Naive B cell (primary cell): ENCODE data around the gene HEXIM2. TPM values are rescaled to one million over a fixed set of nuclear protein-coding genes. Genes with fewer than 3 reads are reported as not detected.
A peak's percentile ranks its signal among the peaks of the same experiment; 100 is the strongest.

Experiments used
- ATAC-seq, 2 donors: fragments of 150-1000 bp; cut with Tn5 transposase; 2 replicates each; pipeline ENCODE4 v1.10.0; 2021; ENCODE audit warnings: low read depth in 2 of 2, mild to moderate bottlenecking in 2 of 2, moderate library complexity in 2 of 2
- DNase-seq: peaks from one replicate; pipeline ENCODE4 v3.0.0; 2022
- H3K27ac Mint-ChIP-seq, 6 donors: one replicate each; pipeline ENCODE4 v1.8.0; 2020 to 2022; ENCODE audit warnings: mild to moderate bottlenecking in 6 of 6, mixed read lengths in 6 of 6, moderate library complexity in 5 of 6, inconsistent platforms in 2 of 6
- H3K27me3 Mint-ChIP-seq, 3 donors: one replicate each; pipeline ENCODE4 v1.8.0; 2021 to 2022; ENCODE audit warnings: mixed read lengths in 3 of 3, mild to moderate bottlenecking in 1 of 3
- H3K36me3 Mint-ChIP-seq, 2 donors: one replicate each; pipeline ENCODE4 v1.8.0; 2020 to 2022; ENCODE audit warnings: mixed read lengths in 2 of 2, inconsistent platforms in 1 of 2, mild to moderate bottlenecking in 1 of 2
- H3K4me1 Mint-ChIP-seq, 3 donors: one replicate each; pipeline ENCODE4 v1.8.0; 2020 to 2022; ENCODE audit warnings: mixed read lengths in 3 of 3, inconsistent platforms in 1 of 3, mild to moderate bottlenecking in 1 of 3, moderate library complexity in 1 of 3
- H3K4me3 Mint-ChIP-seq, 8 donors: one replicate each; pipeline ENCODE4 v1.8.0; 2020 to 2022; ENCODE audit warnings: mild to moderate bottlenecking in 8 of 8, mixed read lengths in 8 of 8, moderate library complexity in 8 of 8, inconsistent platforms in 2 of 8
- H3K9me3 Mint-ChIP-seq, 7 donors: one replicate each; pipeline ENCODE4 v1.8.0; 2020 to 2022; ENCODE audit warnings: mixed read lengths in 7 of 7, mild to moderate bottlenecking in 5 of 7, inconsistent platforms in 2 of 7, moderate library complexity in 1 of 7
- polyA plus RNA-seq, 6 donors: library from polyadenylated mRNA; unstranded; fragments of 300-500 nt; fragmentation: Illumina TruSeq; gene quantifications; one replicate each; pipeline ENCODE4 v1.2.3, GENCODE V29; 2021; ENCODE audit warnings: low read depth in 6 of 6

HEXIM2 gene
- polyA plus RNA-seq, 6 donors from 2014 or later = 2.1 to 6.7 (median 4.3) TPM

DNA sequence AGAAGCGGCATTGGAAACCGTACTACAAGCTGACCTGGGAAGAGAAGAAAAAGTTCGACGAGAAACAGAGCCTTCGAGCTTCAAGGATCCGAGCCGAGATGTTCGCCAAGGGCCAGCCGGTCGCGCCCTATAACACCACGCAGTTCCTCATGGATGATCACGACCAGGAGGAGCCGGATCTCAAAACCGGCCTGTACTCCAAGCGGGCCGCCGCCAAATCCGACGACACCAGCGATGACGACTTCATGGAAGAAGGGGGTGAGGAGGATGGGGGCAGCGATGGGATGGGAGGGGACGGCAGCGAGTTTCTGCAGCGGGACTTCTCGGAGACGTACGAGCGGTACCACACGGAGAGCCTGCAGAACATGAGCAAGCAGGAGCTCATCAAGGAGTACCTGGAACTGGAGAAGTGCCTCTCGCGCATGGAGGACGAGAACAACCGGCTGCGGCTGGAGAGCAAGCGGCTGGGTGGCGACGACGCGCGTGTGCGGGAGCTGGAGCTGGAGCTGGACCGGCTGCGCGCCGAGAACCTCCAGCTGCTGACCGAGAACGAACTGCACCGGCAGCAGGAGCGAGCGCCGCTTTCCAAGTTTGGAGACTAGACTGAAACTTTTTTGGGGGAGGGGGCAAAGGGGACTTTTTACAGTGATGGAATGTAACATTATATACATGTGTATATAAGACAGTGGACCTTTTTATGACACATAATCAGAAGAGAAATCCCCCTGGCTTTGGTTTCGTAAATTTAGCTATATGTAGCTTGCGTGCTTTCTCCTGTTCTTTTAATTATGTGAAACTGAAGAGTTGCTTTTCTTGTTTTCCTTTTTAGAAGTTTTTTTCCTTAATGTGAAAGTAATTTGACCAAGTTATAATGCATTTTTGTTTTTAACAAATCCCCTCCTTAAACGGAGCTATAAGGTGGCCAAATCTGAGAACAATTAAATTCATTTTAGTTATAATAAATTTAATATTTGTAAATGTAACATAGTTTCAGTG is 11.7 kb upstream of the HEXIM2 start:
- DNase-seq = no peak
- Mint-ChIP-seq H3K4me3 (peak overlapping the region; percentile 96 to 100 (median 98)), H3K9me3 (peaks cover 0 to 9% (median 0%) of the 10 kb centered on the region in 7 donors), H3K4me1 (peaks cover 39 to 63% (median 59%) of the 10 kb centered on the region in 3 donors), H3K27me3 (no peaks in the 10 kb centered on the region), H3K27ac (peak overlapping the region; percentile 74 to 100 (median 98)), H3K36me3 (peaks cover 0 to 6% of the 10 kb centered on the region in 2 donors)
- no peak for ATAC-seq

DNA sequence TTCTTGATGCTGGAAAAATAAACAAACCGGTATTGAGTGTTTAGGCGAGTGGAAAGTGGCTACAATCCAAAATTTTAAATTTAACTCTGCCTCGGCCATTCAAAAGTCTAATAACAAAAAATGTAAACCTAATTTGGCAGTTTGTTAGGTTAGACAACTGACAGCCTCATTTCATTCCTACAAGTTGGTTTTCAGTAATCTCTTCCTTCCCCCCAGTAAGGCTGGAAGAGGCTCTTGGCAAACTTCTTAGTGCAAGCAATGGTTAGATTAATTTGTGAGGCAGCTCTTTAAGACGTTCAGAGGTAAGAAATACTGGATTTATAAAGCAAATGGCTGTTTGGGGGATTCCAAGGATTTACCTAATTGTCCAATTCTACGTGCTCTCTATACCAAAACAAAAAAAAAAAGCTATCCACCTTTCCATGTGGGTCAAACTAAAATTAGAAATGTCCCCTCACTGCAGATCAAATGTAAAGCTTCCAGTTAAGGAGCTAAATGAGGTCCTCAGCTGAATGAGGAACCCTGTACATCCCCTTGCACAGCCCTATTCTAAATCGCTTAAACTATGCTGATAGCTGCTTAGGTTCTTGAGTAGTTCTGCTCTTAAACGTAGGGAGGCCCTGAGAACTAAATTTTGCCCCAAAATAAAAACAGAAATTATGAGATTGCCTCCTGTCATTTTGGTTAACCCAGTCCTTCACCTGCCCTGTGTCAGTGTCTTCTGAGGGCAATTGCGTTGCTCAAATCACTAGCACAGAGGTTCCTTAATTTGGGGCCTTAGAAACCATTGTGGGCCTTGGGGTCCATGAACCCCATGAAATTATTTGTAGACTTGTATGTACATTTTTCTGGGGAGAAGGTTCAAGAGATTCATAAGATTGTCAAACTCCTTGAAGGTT is 10.5 kb upstream of the HEXIM2 start:
- DNase-seq (no peak), ATAC-seq (peak in 1 of 2 donors; percentile 8)

DNA sequence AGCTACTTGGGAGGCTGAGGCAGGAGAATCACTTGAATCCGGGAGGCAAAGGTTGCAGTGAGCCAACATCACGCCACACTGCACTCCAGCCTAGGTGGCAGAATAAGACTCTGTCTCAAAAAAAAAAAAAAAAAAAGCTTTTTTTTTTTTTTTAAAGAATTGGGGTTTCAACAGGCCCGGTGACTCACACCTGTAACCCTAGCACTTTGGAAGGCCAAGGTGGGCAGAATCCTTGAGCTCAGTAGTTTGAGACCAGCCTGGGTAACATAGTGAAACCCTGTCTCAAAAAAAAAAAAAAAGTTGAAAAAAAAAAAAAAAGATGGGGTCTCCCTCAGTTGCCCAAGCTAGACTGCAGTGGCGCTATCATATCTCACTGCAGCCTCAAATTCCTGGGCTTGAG is 6.6 kb upstream of the HEXIM2 start:
- no peak overlapping the region for H3K27ac Mint-ChIP-seq
- H3K9me3 Mint-ChIP-seq = no peaks in the 10 kb centered on the region
- H3K36me3 Mint-ChIP-seq = peaks cover 0 to 4% of the 10 kb centered on the region in 2 donors
- no peaks in the 10 kb centered on the region for H3K27me3 Mint-ChIP-seq
- H3K4me3 Mint-ChIP-seq = no peak overlapping the region
- DNase-seq (no peak), ATAC-seq (no peak)
- H3K4me1 Mint-ChIP-seq = peaks cover 13 to 65% (median 44%) of the 10 kb centered on the region in 3 donors

More for the DNA sequence above, 10.5 kb upstream of the HEXIM2 start:
- Mint-ChIP-seq H3K4me3 (peak overlapping the region in 7 of 8 donors; percentile 25 to 99 (median 55)), H3K9me3 (peaks cover 0 to 9% (median 0%) of the 10 kb centered on the region in 7 donors), H3K4me1 (peaks cover 37 to 59% (median 54%) of the 10 kb centered on the region in 3 donors), H3K27ac (peak overlapping the region; percentile 15 to 78 (median 72)), H3K27me3 (no peaks in the 10 kb centered on the region), H3K36me3 (peaks cover 0 to 6% of the 10 kb centered on the region in 2 donors)

DNA sequence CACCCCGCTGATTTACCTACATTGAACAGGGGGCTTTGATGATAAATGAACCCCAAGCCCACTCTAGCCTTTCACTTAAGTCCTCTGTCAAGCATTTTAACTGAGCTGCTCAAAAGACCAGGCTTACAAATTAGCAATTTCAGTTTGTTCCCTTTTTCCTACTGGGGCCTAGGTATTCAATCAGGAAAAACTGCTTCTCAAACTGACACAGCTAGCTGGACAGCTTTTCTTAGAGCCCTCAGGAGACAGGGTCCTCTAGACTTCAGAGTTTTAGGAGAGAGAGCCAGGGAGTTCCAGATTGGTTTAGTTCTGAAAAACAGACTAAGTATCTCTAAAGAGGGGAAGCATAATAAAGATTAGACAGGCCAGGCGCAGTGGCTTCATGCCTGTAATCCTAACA is 6.2 kb upstream of the HEXIM2 start:
- Mint-ChIP-seq H3K36me3 (peaks cover 0 to 4% of the 10 kb centered on the region in 2 donors), H3K27ac (peak overlapping the region in 1 of 6 donors; percentile 62), H3K4me3 (peak overlapping the region in 1 of 8 donors; percentile 19), H3K4me1 (peaks cover 12 to 66% (median 42%) of the 10 kb centered on the region in 3 donors), H3K27me3 (no peaks in the 10 kb centered on the region), H3K9me3 (no peaks in the 10 kb centered on the region)
- DNase-seq (no peak), ATAC-seq (no peak)

DNA sequence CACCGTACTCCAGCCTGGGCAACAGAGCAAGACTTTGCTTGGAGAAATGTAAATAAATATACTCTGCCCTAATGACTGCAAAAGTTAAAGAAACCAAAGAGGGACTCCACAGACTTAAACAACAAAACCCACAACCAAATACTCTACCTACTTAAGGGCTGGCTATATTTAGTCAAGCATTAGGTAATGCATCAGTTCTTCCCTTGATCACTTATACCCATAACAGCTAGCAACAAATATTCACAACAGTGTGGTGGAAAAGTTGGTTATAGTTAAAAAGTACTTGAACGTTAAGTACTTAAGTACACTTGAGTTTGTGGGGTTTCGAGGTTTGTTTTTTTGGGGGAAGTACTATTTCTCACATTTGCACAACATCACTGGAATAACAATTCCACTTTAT is 5.4 kb upstream of the HEXIM2 start:
- DNase-seq (no peak), ATAC-seq (no peak)
- Mint-ChIP-seq H3K27ac (peak overlapping the region in 3 of 6 donors; percentile 9 to 74 (median 59)), H3K36me3 (peaks cover 2 to 4% of the 10 kb centered on the region in 2 donors), H3K27me3 (no peaks in the 10 kb centered on the region), H3K4me1 (peaks cover 12 to 60% (median 37%) of the 10 kb centered on the region in 3 donors), H3K4me3 (no peak overlapping the region), H3K9me3 (no peaks in the 10 kb centered on the region)

DNA sequence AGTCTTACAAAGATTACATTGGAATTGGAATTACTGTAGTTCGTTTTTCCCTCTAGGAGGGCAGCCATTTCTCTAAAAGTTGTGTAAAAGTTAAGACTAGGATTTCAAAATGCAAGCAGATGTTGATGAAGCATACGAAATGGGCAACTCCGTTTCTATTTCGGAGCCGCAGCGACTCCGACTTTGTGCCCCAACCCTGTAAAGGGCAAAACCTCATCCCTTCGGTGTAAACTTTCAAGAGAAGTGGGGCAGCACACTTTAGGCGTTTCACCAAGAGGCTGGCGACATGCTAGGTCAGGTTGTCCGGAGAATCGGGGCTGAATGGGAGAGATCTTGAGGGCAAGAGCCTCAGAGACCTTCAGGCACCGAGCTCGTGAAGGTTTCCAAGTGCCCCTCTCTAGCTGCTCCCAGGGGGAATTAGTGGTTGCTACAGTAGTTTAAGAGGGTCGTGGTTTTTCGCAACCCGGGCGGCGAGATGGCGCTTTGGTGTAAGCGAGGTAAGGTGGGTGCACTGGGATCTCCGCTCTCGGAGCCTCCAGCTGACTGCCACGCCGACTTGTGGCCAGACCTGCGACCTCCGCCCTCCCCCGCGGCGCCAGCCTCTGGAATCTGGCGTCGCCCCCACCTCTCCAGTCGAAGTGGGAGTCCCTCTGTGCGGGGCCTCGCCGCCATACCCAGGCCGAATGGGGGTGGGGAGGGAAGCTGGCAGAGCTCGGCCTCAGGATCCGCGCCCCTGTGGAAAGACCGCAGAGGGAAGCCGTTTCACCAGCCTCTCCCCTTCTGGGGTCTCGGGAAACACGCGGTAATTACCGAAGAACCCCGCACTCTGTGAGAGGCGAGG is 1.0 kb upstream of the HEXIM2 start:
- DNase-seq (no peak), ATAC-seq (peak; percentile 32 to 34)
- H3K9me3 Mint-ChIP-seq = no peaks in the 10 kb centered on the region
- H3K27ac Mint-ChIP-seq = peak overlapping the region; percentile 88 to 100 (median 99)
- H3K36me3 Mint-ChIP-seq = peaks cover 4 to 8% of the 10 kb centered on the region in 2 donors
- H3K4me1 Mint-ChIP-seq = peaks cover 17 to 56% (median 40%) of the 10 kb centered on the region in 3 donors
- peak overlapping the region; percentile 92 to 99 (median 96) for H3K4me3 Mint-ChIP-seq
- no peaks in the 10 kb centered on the region for H3K27me3 Mint-ChIP-seq

DNA sequence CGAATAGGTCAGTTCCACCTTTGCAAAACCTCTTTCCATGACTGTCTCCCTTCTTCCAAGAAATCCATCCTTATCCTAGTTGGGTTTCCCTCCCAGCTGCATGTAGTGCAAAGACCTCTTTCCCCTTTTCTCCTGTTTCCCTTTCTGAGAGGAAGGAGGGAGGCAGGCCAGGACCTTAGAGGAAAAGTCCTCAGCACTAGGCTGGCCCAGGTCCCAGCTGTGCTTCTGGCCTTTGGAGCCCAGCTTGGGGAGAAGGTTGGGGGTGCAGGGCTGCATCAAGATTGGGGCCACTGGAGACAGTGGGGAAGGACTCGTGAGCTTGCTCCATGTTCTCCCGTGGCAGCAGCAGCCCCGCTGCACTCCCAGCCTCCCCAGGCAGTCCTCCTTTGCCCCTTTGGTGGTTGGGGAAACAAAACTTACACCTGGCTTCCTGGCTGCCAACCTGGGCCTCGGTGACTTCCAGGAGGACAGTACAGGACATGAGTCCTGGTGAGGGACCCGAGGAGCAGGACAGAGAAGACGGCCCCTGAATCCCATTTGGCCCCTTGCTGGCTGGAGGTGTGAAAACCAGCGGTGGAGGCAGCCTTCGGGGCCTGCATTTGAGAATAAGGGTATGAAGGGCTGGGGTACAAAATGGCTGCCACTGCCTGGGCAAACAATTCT is 481 bp downstream of the HEXIM2 start:
- peaks cover 4 to 8% of the 10 kb centered on the region in 2 donors for H3K36me3 Mint-ChIP-seq
- H3K4me3 Mint-ChIP-seq = peak overlapping the region; percentile 92 to 99 (median 96)
- ATAC-seq = no peak
- H3K9me3 Mint-ChIP-seq = no peaks in the 10 kb centered on the region
- H3K4me1 Mint-ChIP-seq = peaks cover 20 to 42% (median 35%) of the 10 kb centered on the region in 3 donors
- H3K27me3 Mint-ChIP-seq = no peaks in the 10 kb centered on the region
- DNase-seq = no peak
- H3K27ac Mint-ChIP-seq = peak overlapping the region in 5 of 6 donors; percentile 96 to 99 (median 97)

DNA sequence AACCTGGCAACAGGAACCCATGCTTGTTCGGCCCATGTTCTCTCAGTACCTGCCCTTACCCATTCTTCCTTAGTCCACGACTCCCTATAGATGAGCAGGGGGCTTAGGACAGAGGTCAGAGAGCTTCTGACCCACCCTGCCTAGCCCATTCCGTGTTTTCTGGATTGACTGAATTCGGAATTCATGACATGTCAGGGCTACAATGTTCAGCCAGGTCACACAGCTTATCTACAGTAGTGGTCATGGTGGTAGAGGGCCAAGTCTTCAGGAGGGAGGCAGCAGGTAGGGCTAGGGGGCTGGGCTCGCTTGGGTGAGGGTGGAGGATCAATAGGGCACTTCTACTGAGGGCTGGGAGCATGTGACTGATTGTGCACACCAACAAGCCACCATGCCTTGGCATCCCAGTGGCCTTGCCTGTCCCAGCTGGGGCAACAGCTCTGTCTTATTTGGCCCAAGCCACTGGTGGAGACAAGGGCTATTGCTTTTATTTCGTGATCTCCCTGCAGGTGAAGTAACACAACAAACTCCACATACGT is 3.1 kb downstream of the HEXIM2 start:
- peak overlapping the region in 1 of 6 donors; percentile 82 for H3K27ac Mint-ChIP-seq
- ATAC-seq = no peak
- H3K4me3 Mint-ChIP-seq = peak overlapping the region in 2 of 8 donors; percentile 37 to 60
- peaks cover 12 to 16% (median 12%) of the 10 kb centered on the region in 3 donors for H3K4me1 Mint-ChIP-seq
- peaks cover 0 to 8% of the 10 kb centered on the region in 2 donors for H3K36me3 Mint-ChIP-seq
- H3K9me3 Mint-ChIP-seq = no peaks in the 10 kb centered on the region
- no peaks in the 10 kb centered on the region for H3K27me3 Mint-ChIP-seq
- DNase-seq = no peak

DNA sequence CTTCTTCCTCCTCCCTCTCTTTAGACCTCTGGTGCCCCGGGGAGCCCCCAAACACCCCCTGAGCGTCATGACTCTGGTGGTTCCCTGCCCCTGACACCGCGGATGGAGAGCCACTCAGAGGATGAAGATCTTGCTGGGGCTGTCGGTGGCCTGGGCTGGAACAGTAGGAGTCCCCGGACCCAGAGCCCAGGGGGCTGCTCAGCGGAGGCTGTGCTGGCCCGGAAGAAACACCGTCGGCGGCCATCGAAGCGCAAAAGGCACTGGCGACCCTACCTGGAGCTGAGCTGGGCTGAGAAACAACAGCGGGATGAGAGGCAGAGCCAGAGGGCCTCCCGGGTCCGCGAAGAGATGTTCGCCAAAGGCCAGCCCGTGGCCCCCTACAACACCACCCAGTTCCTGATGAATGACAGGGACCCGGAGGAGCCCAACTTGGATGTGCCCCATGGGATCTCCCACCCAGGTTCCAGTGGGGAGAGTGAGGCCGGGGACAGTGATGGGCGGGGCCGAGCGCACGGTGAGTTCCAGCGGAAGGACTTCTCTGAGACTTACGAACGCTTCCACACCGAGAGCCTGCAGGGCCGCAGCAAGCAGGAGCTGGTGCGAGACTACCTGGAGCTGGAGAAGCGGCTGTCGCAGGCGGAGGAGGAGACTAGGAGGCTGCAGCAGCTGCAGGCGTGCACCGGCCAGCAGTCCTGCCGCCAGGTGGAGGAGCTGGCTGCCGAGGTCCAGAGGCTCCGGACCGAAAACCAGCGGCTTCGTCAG is 7.5 kb downstream of the HEXIM2 start:
- H3K36me3 Mint-ChIP-seq = no peaks in the 10 kb centered on the region
- peaks cover 10 to 24% (median 12%) of the 10 kb centered on the region in 3 donors for H3K4me1 Mint-ChIP-seq
- no peak for DNase-seq
- H3K27me3 Mint-ChIP-seq = no peaks in the 10 kb centered on the region
- no peak overlapping the region for H3K4me3 Mint-ChIP-seq
- no peak for ATAC-seq
- H3K27ac Mint-ChIP-seq = peak overlapping the region in 2 of 6 donors; percentile 37 to 70
- no peaks in the 10 kb centered on the region for H3K9me3 Mint-ChIP-seq

DNA sequence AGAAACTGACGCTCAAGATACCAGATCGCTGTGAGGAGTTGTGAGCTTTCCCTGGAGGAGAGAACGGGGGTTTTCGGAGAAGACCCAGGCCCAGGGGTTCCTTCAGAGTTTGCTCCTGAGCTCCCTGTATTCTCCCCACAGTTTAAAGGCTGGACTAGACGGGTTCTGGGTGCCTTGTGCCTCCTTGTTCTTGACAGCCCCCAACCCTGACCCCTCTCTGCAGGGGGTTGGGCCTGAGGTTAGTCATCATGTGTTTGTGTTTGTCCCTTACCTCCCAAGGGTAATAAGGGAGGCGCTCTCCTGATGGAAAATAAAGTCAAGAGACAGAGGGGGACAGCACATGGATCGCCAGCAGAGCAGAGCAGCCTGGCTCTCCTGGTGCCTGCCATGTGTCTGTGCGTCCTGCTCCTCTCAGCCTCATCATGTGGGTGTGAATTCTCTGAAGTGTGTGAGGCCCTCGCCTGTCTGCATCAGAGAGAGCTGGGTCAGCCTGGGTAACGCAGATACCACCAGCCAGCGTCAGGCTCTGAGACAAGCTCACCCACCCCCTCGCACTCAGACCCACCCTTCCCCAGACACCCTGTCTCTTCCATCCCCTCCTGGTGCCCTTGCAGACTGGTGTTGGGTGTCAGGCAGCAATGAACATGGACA is 8.7 kb downstream of the HEXIM2 start:
- Mint-ChIP-seq H3K4me3 (peak overlapping the region in 2 of 8 donors; percentile 18 to 30), H3K36me3 (no peaks in the 10 kb centered on the region), H3K9me3 (no peaks in the 10 kb centered on the region), H3K4me1 (peaks cover 10 to 24% (median 12%) of the 10 kb centered on the region in 3 donors), H3K27me3 (no peaks in the 10 kb centered on the region), H3K27ac (peak overlapping the region in 2 of 6 donors; percentile 70 to 82)
- ATAC-seq = no peak
- no peak for DNase-seq

DNA sequence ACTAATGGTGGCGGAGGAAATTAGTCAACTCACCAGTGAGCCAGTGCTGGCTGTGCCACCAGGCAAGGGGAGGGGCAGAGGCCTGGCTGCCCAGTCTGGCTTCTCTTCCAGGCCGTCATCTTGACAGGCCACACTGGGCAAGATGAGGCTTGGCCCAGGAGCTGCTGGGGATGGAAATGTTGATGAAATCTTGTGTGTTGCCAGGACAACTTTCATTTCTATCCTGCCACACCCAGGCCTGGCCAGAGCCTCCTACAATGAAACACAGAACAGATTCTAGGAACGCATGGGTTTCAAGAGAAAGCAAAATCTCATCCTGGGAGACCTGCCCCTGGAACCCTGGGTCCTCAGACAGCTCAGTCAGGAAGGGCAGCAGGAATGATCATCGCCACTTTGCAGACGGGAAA is 9.3 kb downstream of the HEXIM2 start:
- Mint-ChIP-seq H3K36me3 (no peaks in the 10 kb centered on the region), H3K4me3 (peak overlapping the region in 4 of 8 donors; percentile 32 to 81 (median 72)), H3K9me3 (no peaks in the 10 kb centered on the region), H3K27me3 (no peaks in the 10 kb centered on the region), H3K27ac (peak overlapping the region in 2 of 6 donors; percentile 70 to 83), H3K4me1 (peaks cover 10 to 24% (median 12%) of the 10 kb centered on the region in 3 donors)
- no peak for DNase-seq
- ATAC-seq = no peak
